Neural cell (in vitro differentiated cells): ENCODE data around the gene SRP14.
"Not testable (repeated sequence)": the region's sequence is repeated elsewhere in the genome, so short reads cannot be mapped to it uniquely, and the experiment has no call there.

Experiments
- EZH2 ChIP-seq: fragments of 200-600, 300-800 bp; shearing (Covaris generic), sonication (generic); IDR thresholded peaks from 2 replicates; pipeline ENCODE4 v1.6.1; 2014; ENCODE audit warnings: antibody characterized with exemption, low read length, borderline replicate concordance, mild to moderate bottlenecking; ENCODE audit not compliant: insufficient read depth, poor library complexity, severe bottlenecking
- SMC3 ChIP-seq: fragments of 450-650 bp; conservative IDR thresholded peaks from 2 replicates; pipeline ENCODE4 v1.6.1; 2014; ENCODE audit warnings: antibody characterized with exemption, mild to moderate bottlenecking, moderate library complexity; ENCODE audit not compliant: poor library complexity
- TAF1 ChIP-seq: IDR thresholded peaks from 2 replicates; pipeline ENCODE4 v1.6.1; 2012; ENCODE audit warnings: low read depth
- TF ChIP-seq, protein P1 (sequence below): fragments of 450-650 bp; IDR thresholded peaks from 2 replicates; pipeline ENCODE4 v1.5.1; 2014; ENCODE audit warnings: antibody characterized with exemption, mild to moderate bottlenecking, moderate library complexity; ENCODE audit not compliant: poor library complexity, severe bottlenecking

DNA sequence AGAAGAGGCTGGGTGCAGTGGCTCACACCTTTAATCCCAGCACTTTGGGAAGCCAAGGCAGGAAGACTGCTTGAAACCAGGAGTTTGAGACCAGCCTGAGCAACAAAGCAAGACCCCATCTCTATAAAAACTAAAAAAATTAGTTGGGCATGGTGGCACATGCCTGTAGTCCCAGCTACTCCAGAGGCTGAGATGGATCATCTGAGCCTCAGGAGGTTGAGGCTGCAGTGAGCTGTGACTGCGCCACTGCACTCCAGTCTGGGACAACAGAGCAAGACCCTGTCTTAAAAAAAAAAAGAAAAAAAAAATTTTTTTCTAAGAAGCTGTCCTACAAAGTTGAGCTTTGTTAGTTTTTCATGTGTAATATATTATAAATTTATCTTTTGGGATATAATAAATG, 3.8 kb downstream of the SRP14 start:
- TF ChIP-seq, protein P1, sequence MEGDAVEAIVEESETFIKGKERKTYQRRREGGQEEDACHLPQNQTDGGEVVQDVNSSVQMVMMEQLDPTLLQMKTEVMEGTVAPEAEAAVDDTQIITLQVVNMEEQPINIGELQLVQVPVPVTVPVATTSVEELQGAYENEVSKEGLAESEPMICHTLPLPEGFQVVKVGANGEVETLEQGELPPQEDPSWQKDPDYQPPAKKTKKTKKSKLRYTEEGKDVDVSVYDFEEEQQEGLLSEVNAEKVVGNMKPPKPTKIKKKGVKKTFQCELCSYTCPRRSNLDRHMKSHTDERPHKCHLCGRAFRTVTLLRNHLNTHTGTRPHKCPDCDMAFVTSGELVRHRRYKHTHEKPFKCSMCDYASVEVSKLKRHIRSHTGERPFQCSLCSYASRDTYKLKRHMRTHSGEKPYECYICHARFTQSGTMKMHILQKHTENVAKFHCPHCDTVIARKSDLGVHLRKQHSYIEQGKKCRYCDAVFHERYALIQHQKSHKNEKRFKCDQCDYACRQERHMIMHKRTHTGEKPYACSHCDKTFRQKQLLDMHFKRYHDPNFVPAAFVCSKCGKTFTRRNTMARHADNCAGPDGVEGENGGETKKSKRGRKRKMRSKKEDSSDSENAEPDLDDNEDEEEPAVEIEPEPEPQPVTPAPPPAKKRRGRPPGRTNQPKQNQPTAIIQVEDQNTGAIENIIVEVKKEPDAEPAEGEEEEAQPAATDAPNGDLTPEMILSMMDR, result not testable (repeated sequence)
- not testable (repeated sequence) for TF ChIP-seq TAF1, SMC3, EZH2
